ENCODE results near the gene CCDC88A.
"Not testable (repeated sequence)": the region's sequence is repeated elsewhere in the genome, so short reads cannot be mapped to it uniquely, and the experiment has no call there.

The CCDC88A gene

DNA sequence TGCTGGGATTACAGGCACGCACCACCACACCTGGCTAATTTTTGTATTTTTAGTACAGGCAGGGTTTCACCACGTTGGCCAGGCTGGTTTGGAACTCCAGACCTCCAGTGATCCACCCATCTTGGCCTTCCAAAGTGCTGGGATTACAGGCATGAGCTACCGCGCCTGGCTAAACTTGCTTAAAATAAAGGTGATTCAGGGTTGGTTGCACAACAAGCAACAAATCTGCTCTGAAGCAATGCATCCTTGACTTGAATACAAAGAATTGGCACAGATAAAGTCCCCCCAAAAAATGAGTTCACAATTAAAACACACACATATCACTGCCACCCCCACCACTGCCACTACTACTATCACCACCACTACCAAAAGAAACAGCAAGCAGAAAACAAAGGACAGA lies 34.9 kb downstream of the CCDC88A start:
- no peak for DNase-seq (ENCODE audit: low spot score)

GRCh38 chr2:55371376-55371775 lies 48.3 kb downstream of the CCDC88A start:
- no peak for DNase-seq (ENCODE audit: low spot score)

DNA sequence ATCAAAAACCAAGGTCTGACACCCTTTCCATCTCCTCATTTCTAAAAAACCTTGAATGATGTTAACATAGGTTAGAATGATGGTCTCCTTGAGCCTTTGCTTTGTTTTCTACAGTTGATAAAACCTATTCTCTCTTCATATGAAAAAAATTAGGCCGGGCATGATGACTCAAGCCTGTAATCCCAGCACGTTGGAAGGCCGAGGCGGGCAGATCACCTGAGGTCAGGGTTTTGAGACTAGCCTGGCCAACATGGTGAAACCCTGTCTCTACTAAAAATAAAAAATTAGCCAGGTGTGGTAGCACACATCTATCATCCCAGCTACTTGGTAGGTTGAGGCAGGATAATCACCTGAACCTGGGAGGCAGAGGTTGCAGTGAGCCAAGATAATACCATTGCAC lies 49.4 kb downstream of the CCDC88A start:
- DNase-seq (ENCODE audit: low spot score): no peak

DNA sequence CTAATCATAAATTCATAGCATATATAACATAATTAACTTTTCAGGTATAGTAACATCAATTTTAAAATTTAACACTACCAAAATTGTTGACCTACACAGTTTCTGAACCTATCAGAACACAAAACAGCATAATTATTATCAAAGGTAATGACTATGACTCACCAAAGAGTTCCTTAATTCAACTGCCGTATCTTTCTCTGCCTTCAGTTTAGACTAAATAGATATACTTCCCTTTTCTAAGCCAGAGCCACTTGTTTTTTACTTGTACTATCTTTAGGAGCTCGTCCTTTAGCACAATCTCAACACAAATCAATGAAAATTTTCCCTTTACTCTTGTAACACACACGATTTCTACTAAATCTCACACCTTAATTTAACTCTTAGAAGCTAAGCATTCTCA lies 54.4 kb downstream of the CCDC88A start:
- no peak for DNase-seq (ENCODE audit: low spot score)

GRCh38 chr2:55364189-55365055 lies 55.2 kb downstream of the CCDC88A start:
- no peak for DNase-seq (ENCODE audit: low spot score)

DNA sequence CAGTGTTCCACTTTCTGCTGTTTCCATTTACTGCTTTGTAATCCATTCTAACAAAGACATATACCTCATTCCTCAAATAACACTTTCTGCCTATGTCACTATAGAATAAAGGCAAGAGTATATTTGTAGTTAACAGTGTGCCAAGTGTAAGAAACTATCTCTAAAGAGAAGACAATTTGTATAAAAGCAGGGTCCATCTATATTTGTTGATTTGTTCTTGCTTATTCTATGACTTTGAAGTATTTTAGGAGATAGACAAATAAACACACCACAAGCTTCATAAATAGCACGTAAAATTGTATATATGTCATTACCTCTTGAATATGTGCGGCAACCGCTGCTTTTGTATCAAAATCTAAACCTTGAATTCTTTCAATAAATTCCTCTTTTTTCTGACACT lies 56.0 kb downstream of the CCDC88A start:
- no peak for DNase-seq (ENCODE audit: low spot score)

DNA sequence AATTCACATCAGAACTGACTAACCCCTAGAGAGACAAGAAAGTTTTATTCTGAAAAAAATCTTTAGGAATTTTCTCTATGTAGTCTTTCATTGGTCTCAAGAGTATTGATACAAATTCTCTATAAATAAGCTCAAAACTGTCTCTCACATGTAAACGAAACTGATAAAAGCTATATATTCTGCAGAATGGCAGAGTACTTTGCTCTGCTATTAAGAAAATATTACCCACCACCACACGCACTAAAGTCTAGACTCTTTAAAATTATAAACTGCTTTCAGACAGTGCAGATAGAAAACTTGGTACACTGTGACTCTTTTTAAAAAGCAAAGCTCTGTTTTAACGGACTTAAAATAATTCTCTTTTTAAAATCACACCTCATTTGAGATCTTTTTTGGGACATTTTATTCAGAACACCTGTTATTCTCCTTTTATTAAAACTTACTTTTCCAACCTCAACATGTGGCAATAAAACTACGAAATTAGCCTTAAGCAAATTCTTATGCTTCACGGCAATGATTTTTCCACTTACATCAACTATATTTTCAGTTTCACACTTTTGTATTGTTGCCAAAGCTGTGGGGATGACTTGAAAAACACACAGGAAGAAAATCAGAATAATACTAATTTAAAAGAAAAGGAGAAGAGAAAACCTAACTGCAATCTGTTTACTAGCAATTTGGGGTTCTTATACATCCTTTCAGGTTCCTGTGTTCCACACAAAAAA lies 58.0 kb downstream of the CCDC88A start:
- DNase-seq (ENCODE audit: low spot score): no peak

DNA sequence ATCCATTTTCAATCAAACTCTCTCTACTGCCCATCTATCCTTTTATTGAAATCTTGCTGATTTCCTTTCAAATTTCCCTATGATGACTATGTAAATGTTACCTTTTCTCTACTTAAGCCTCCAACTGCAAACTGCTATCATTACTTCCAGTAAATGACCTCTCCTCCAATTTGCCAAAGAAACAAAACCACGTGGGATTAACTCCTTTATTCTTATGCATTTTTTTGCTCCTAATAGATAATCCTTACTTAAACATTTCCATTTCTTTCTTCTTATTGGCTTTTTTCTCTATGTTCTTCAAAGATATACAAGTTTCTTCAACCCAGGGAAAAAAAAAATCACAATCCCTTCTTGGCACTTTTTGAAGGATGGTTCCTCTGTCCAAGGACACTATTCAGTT lies 61.2 kb downstream of the CCDC88A start:
- no peak for DNase-seq (ENCODE audit: low spot score)

GRCh38 chr2:55357927-55358326 lies 61.7 kb downstream of the CCDC88A start:
- no peak for DNase-seq (ENCODE audit: low spot score)

GRCh38 chr2:55357164-55357563 lies 62.5 kb downstream of the CCDC88A start:
- no peak for DNase-seq (ENCODE audit: low spot score)

DNA sequence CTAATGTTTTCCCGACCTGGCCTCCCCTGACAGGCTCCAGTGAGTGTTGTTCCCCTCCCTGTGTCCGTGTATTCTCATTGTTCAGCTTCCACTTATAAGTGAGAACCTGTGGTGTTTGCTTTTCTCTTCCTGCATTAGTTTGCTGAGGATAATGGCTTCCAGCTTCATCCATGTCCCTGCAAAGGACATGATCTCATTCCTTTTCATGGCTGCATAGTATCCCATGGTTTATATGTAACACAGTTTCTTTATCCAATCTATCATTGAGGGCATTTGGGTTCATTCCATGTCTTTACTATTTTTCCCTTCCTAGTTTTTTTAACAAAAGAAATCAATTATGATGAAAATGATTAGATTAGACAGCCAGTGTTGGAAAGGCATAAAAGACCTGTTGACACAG lies 63.5 kb downstream of the CCDC88A start:
- DNase-seq (ENCODE audit: low spot score): not testable (repeated sequence)

GRCh38 chr2:55355451-55355850 lies 64.2 kb downstream of the CCDC88A start:
- DNase-seq (ENCODE audit: low spot score): no peak

GRCh38 chr2:55351672-55352071 lies 68.0 kb downstream of the CCDC88A start:
- no peak for DNase-seq (ENCODE audit: low spot score)

DNA sequence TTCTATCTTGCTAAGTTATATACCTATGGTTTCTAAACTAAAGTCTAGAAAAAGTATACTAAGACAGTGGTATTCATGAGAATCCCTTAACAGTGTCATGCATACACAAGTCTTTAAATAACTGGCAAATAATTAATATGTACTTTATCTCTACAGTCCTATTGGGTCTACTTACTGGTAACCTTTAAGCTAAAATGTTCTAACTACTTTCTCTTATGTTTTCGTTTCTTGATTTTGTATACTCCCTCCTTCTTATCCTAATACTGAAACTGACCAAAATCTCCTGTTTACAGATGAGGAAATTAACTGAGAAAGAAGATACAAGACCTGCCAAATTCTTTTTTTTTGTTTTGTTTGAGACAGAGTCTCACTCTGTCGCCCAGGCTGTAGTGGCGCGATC lies 74.6 kb downstream of the CCDC88A start:
- no peak for DNase-seq (ENCODE audit: low spot score)

DNA sequence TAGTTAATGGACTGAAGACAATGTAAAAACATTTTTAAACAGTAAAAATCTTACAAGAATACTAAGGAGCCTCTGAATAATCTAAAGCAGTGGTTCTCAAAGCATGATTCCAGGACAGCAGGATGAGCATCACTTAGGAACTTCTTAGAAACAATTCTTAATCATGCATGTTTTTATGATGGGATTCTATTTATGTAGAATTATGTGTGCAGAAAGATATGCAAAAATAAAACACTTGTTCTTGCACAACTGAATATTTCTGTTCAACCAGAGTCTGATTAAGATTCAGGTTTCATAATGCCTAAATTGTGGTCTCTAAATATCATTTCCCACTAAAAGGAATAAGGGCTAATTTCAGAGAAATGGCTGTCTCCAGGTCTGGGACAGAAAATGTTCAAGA lies 81.4 kb downstream of the CCDC88A start:
- no peak for DNase-seq (ENCODE audit: low spot score)

- no peak for DNase-seq (ENCODE audit: low spot score)
Observed at GRCh38 chr2:55334728-55335127, 84.9 kb downstream of the CCDC88A start.

DNA sequence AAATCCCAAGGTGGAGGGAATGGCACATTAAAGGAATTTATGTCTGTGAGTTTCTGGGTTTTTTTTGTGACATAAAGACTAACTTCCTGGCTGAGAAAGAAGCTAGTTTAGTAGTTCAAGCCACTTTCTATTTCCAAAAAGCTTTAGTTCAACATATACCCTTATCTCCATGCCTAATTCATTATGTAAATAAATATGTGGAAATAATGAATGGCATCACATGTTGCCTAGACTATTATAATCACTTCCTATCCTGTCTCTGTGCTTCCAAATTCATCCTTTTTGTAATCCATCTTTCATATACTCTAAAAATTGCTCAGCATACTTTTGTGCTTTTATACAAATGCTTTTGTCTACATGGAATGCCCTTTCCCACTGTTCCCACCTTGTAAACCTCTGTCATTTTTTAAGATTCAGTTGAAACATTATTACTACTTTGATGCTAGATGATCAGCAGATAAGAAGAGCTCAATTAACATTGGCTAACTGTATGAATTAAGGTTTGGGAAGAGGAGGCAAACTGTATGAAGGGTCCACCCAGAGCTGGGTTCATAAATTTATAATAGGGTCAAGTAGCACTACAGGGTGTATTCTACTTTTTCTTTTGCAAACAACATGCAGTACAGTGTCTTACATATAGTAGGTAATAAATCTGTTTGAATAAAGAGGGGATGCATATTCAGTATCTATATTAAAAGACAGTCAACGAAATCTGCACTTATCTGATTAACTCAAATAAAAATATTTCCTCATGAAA lies 88.9 kb downstream of the CCDC88A start:
- DNase-seq (ENCODE audit: low spot score): no peak

- no peak for DNase-seq (ENCODE audit: low spot score)
Observed at GRCh38 chr2:55327470-55328230, 92.0 kb downstream of the CCDC88A start.

GRCh38 chr2:55314985-55315384 lies 104.7 kb downstream of the CCDC88A start:
- no peak for DNase-seq (ENCODE audit: low spot score)

DNA sequence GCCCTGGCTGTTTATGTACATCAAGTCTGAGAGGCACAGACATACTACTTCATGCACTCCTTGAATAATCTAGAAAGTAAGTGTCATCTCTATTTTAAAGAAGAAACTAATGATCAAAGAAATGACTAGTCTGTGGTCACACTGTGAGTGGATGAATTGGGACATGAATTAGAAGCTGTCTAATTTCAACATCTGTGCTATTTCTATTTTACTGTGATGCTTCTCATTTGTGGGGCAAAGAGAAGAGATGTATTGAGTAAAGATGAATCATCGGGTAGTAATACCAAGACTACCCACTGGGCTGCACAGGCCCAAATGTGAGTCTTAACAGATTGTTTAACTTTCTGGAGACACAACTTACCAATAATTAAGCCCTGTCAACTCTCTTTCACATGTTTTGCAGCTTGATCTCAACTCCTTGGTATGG lies 108.2 kb downstream of the CCDC88A start:
- DNase-seq (ENCODE audit: low spot score): no peak

- no peak for DNase-seq (ENCODE audit: low spot score)
Observed at GRCh38 chr2:55309446-55309845, 110.2 kb downstream of the CCDC88A start.

- no peak for DNase-seq (ENCODE audit: low spot score)
Observed at GRCh38 chr2:55302241-55302640, 117.4 kb downstream of the CCDC88A start.
